SJSA1 (cell line): Measurements from ENCODE around the gene MAGI1. TPM values are rescaled to one million over a fixed set of nuclear protein-coding genes. Genes with fewer than 3 reads are reported as not detected.

Source experiments
- DNase-seq, 2 experiments: peaks; one replicate each; pipeline ENCODE4 v3.0.0-alpha.2; 2015 to 2020; ENCODE audit warnings: low spot score in 2 of 2, low read depth in 1 of 2
- H3K27ac ChIP-seq: fragments of 250-450 bp; sonication (Bioruptor Pico); 2 replicates; pipeline ENCODE4 v1.5.1; 2020; ENCODE audit warnings: mild to moderate bottlenecking, moderate library complexity
- H3K27me3 ChIP-seq: fragments of 250-450 bp; sonication (Bioruptor Pico); replicated peaks from 2 replicates; pipeline ENCODE4 v1.5.1; 2020; ENCODE audit warnings: mild to moderate bottlenecking, moderate library complexity
- H3K36me3 ChIP-seq: fragments of 250-450 bp; sonication (Bioruptor Pico); 2 replicates; pipeline ENCODE4 v1.5.1; 2020; ENCODE audit warnings: mild to moderate bottlenecking
- H3K4me1 ChIP-seq: fragments of 250-450 bp; sonication (Bioruptor Pico); replicated peaks from 2 replicates; pipeline ENCODE4 v1.6.1; 2021; ENCODE audit warnings: mild to moderate bottlenecking
- H3K4me3 ChIP-seq: fragments of 250-450 bp; sonication (Bioruptor Pico); 2 replicates; pipeline ENCODE4 v1.5.1; 2020; ENCODE audit warnings: mild to moderate bottlenecking
- H3K9me3 ChIP-seq: fragments of 250-450 bp; sonication (Bioruptor Pico); replicated peaks from 2 replicates; pipeline ENCODE4 v1.5.1; 2020; ENCODE audit warnings: mild to moderate bottlenecking
- total RNA-seq: library from RNA; depleted of rRNA; stranded (reverse); fragments of >200 nt; shearing (Covaris generic); gene quantifications from 2 replicates; pipeline ENCODE4 v1.2.3, GENCODE V29; 2014

MAGI1 gene
- total RNA-seq, 1 experiment from 2014 or later: 4.6 TPM

DNA sequence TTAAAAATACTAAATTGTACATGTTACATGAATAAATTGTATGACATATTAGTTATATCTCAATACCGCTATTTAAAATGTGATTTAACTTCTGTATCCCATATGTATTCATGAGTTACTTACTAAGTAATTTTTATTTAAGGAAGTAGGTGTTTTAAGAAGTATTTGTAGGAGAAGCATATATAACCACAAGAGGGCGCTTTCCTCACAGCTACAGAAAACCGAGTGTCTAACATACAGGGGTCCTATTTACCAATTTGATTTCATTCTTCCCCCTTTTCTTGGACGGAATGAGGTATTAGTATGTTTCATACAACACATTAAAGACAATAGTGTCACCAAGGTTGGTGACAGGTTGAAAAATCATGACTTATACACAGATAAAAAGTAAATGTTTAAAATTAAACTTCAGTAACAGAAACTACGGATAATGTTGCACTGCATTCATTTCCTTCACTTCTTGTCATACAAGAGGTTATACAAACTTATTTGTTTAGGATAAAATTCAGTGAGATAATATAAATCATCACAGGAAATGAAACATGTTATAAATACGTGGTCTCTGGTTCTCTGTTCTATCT, 253.6 kb downstream of the MAGI1 start:
- Histone ChIP-seq H3K4me3 (no peak overlapping the region), H3K36me3 (no peaks in the 10 kb centered on the region), H3K9me3 (no peaks in the 10 kb centered on the region), H3K27me3 (no peaks in the 10 kb centered on the region), H3K4me1 (peaks cover 12% of the 10 kb centered on the region), H3K27ac (no peak overlapping the region)
- DNase-seq: peak in 1 of 2 experiments; percentile 35

DNA sequence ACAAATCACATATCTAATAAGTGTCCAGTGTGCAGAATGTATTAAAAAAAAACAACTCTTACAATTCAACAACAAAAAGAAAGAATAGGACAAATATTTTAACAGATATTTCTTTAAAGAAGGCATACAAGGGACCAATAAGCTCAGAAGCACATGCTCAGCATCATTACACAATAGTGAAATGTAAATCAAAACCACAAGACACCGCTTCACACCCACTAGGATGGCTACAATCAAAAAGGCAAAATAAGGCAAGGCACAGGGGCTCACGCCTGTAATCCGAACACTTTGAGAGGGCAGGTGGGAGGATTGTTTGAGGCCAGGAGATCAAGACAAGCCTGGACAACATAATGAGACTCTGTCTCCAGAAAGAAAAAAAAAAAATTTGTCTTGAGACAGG, 255.6 kb downstream of the MAGI1 start:
- no peak overlapping the region for H3K4me3 ChIP-seq
- no peak for DNase-seq

DNA sequence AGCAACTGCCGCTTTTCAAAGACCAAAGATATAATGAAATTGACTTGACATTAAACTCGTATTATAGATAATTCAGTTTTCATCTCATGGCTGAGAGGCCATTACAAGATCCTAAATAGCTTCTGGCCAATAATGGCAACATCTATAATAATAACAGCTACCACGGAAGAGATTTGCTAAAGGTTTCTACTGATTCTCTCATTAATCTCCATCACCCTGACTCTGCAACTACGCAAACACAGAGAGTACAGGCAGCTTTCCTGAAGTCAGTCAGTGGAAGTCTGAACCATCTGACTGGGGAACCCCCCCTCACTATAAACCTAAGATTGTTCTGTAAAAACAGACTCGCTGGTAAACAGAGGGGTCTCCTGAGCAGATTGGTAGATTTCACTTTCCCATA, 257.1 kb downstream of the MAGI1 start:
- no peak for DNase-seq
- no peaks in the 10 kb centered on the region for H3K36me3 ChIP-seq
- H3K9me3 ChIP-seq: no peaks in the 10 kb centered on the region
- no peak overlapping the region for H3K4me3 ChIP-seq
- H3K4me1 ChIP-seq: peaks cover 12% of the 10 kb centered on the region
- H3K27me3 ChIP-seq: no peaks in the 10 kb centered on the region
- H3K27ac ChIP-seq: no peak overlapping the region

More for the DNA sequence above, 255.6 kb downstream of the MAGI1 start:
- H3K27me3 ChIP-seq: no peaks in the 10 kb centered on the region
- no peaks in the 10 kb centered on the region for H3K36me3 ChIP-seq
- no peak overlapping the region for H3K27ac ChIP-seq
- no peaks in the 10 kb centered on the region for H3K9me3 ChIP-seq
- H3K4me1 ChIP-seq: peaks cover 12% of the 10 kb centered on the region

DNA sequence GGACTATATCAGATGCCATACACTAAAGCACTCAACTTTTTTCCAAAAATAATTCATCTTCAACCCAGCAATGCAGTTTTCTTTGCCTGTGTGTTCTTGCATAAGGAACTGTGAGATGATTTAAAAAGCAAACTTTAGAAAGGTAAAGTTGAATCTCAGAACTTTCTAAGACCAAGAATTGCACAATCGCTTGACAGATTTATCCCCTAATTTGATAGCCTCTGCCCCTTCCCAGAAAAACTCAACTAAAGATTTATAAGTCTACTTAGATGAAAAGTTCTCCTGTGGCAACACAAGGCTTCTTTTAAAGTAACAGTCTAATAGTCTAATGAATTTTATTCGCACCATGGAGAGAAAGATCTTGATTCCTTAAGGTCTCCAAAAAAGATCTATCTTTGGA, 259.3 kb downstream of the MAGI1 start:
- Histone ChIP-seq H3K4me3 (no peak overlapping the region), H3K27me3 (no peaks in the 10 kb centered on the region), H3K9me3 (no peaks in the 10 kb centered on the region), H3K4me1 (peaks cover 7% of the 10 kb centered on the region), H3K27ac (no peak overlapping the region), H3K36me3 (no peaks in the 10 kb centered on the region)
- DNase-seq: no peak

DNA sequence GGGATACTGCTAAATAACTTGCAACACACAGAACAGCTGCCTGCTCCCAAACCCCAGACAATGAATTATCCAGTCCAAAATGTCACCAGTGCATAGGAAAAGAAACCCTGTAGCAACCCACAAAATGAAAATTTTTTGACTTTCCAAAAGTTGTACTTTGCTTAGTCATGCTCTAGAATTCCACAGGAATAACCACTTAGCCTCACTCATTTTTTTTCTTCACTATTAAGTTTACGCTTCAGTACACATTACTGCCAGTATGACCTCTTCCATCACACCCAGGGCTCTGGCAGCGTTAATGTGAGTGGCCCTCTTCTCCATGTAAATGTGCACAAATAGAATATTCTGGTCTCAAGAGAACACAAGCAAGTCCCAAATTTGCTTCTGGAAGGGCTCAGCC, 259.8 kb downstream of the MAGI1 start:
- no peaks in the 10 kb centered on the region for H3K27me3 ChIP-seq
- no peaks in the 10 kb centered on the region for H3K36me3 ChIP-seq
- H3K9me3 ChIP-seq: no peaks in the 10 kb centered on the region
- DNase-seq: no peak
- no peak overlapping the region for H3K27ac ChIP-seq
- H3K4me3 ChIP-seq: no peak overlapping the region
- peaks cover 3% of the 10 kb centered on the region for H3K4me1 ChIP-seq

DNA sequence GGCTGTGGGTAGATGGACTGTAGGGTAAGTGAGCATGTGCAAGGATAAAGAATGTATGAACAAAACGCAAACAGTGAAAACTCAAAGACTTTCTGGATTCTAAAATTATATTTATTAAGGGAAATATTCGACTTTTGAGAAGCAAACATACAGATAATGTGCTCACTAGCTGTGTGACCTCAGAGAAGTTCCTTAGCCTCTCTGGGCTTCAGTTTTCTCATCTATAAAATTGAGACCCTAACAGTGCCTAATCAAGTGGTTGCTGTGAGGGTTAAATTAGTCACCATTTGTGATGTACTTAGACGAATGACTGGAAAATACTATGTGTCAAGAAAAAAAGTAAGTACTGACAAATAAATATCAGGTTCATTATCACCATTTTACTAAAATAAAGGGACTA, 261.7 kb downstream of the MAGI1 start:
- H3K9me3 ChIP-seq: no peaks in the 10 kb centered on the region
- H3K4me3 ChIP-seq: no peak overlapping the region
- H3K27me3 ChIP-seq: no peaks in the 10 kb centered on the region
- no peak for DNase-seq
- H3K4me1 ChIP-seq: no peaks in the 10 kb centered on the region
- no peaks in the 10 kb centered on the region for H3K36me3 ChIP-seq
- no peak overlapping the region for H3K27ac ChIP-seq

DNA sequence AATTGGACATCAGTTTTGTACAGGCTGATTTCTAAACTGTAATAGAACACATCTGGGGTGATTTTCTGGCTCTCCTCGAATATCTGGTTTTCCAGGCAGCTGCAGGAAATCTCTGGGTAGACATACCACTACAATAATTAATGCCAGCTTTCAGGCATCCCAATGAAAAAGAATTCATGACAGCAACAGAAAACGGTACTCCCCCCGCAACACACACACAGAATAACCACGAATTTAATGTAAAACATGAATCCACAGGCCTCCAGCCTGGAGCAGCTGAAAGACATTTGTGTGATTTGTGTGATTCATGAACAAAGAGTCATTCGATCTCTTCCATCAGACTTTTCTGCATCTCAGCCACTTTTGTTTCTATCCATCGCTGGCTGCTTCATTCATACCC, 262.2 kb downstream of the MAGI1 start:
- Histone ChIP-seq H3K4me1 (no peaks in the 10 kb centered on the region), H3K27me3 (no peaks in the 10 kb centered on the region), H3K36me3 (no peaks in the 10 kb centered on the region), H3K9me3 (no peaks in the 10 kb centered on the region), H3K27ac (no peak overlapping the region), H3K4me3 (no peak overlapping the region)
- no peak for DNase-seq

DNA sequence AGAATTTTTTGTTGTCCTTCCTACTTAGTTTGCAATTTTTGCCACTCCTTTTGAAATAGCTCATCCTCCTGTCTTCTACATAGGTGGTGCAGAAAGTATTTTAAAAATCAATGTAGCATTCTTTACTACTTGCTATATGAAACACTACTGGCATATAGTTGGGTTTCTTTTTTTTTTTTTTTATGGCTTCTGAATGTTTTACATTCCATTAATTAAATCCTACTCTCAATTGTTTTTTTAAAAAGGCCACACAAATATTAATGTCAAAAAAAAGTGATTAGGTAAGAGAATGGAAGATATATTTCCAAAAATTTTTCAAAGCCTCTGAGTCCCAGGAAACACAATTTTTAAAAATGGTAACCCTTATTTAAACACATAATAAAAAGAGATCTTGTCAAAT, 262.6 kb downstream of the MAGI1 start:
- no peaks in the 10 kb centered on the region for H3K27me3 ChIP-seq
- H3K4me1 ChIP-seq: no peaks in the 10 kb centered on the region
- DNase-seq: no peak
- H3K36me3 ChIP-seq: no peaks in the 10 kb centered on the region
- no peak overlapping the region for H3K27ac ChIP-seq
- H3K9me3 ChIP-seq: no peaks in the 10 kb centered on the region
- no peak overlapping the region for H3K4me3 ChIP-seq

DNA sequence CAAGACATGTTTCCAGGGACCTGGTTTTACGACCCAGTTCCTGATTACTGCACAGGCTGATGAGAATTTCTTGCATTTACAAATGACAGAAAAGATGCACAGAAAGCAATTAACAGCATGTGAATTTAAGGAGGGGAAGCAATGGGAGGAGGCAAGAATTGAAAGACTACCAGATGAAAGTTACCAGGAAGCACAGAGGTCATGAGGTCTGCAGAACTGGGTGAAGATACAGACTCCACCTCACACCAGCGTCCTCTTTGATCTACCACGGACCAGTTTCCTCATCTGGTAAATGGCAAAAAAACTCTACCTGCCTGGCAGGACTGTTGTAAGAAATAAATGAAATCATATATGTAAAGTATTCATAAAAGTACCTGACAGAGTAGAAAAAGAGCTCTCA, 266.0 kb downstream of the MAGI1 start:
- H3K9me3 ChIP-seq: no peaks in the 10 kb centered on the region
- no peak overlapping the region for H3K27ac ChIP-seq
- H3K36me3 ChIP-seq: no peaks in the 10 kb centered on the region
- H3K27me3 ChIP-seq: no peaks in the 10 kb centered on the region
- no peaks in the 10 kb centered on the region for H3K4me1 ChIP-seq
- no peak for DNase-seq
- H3K4me3 ChIP-seq: no peak overlapping the region

DNA sequence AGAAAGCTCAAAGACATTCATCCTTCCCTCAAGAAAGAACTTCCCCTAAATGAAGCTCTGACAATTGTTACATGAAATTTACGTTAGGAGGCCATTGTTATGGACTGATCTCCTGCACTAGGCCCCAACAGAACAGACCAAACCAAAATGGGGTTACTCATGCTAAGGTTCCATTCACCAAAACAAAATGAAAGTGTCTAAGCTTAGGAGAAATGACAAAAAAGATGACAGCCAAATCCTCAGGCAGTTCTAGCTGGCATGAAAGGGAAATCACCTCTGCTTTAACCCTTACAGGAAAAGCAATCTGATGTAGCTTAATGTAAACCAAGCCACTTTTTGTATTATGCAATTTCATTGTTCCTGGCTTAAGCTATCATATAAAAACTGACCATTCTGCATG, 271.2 kb downstream of the MAGI1 start:
- Histone ChIP-seq H3K27me3 (no peaks in the 10 kb centered on the region), H3K4me1 (no peaks in the 10 kb centered on the region), H3K9me3 (no peaks in the 10 kb centered on the region), H3K27ac (no peak overlapping the region), H3K4me3 (no peak overlapping the region), H3K36me3 (no peaks in the 10 kb centered on the region)
- no peak for DNase-seq

DNA sequence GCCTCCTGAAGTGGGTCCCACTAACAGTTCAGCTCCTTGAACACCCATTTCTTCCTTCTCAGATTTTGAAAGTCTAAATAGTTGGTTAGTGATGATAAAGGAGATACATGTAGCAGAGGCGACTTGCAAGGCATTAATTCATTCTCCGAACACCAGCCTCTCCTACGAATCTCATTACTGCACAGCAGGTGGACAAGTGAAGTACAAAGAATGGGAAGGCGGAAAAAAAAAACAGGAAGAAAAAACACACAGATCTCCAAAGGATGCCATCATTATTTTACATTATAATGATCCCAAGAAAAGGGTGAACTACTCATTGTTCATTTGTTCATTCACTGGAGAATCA, 276.5 kb downstream of the MAGI1 start:
- Histone ChIP-seq H3K36me3 (no peaks in the 10 kb centered on the region), H3K4me1 (no peaks in the 10 kb centered on the region), H3K27ac (no peak overlapping the region), H3K9me3 (no peaks in the 10 kb centered on the region), H3K27me3 (no peaks in the 10 kb centered on the region), H3K4me3 (no peak overlapping the region)
- no peak for DNase-seq

DNA sequence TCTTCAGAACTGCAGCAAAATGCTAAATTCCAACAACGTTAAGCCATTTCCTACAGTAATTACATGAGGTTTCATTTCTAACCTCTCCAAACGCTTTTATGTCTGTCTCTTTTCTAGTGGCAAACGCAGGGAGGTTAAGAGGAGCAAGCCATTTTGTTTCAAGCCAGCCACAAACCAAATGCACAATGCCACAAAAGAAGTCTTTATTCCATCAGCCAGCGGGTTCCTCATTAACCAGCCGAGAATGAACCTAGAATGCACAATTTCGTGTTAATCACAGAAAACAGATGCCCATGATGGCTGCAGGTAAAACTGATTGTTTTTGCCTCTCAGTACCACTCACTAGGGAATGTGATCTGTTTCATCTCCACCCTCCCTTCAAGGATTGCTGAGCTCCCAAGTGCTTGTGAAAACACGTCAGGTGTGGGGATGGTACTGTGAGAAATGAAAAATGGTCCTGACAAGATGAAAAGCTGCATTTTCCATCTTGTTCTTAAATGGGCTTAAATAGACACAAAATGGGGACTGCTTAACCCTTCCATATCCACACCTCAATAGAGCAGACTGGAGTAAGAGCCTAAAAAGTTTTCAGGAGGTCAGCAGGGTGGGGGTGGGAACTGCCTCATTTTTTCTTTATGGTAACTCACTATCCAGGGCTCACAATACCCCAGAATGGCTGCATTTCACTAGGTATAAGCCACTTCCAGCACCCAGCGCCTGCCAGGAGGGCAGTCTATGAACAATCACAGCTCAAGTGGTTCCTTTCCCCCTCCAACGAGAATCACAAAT, 277.1 kb downstream of the MAGI1 start:
- no peaks in the 10 kb centered on the region for H3K4me1 ChIP-seq
- no peak overlapping the region for H3K4me3 ChIP-seq
- no peak overlapping the region for H3K27ac ChIP-seq
- H3K36me3 ChIP-seq: no peaks in the 10 kb centered on the region
- DNase-seq: no peak
- no peaks in the 10 kb centered on the region for H3K27me3 ChIP-seq
- no peaks in the 10 kb centered on the region for H3K9me3 ChIP-seq

DNA sequence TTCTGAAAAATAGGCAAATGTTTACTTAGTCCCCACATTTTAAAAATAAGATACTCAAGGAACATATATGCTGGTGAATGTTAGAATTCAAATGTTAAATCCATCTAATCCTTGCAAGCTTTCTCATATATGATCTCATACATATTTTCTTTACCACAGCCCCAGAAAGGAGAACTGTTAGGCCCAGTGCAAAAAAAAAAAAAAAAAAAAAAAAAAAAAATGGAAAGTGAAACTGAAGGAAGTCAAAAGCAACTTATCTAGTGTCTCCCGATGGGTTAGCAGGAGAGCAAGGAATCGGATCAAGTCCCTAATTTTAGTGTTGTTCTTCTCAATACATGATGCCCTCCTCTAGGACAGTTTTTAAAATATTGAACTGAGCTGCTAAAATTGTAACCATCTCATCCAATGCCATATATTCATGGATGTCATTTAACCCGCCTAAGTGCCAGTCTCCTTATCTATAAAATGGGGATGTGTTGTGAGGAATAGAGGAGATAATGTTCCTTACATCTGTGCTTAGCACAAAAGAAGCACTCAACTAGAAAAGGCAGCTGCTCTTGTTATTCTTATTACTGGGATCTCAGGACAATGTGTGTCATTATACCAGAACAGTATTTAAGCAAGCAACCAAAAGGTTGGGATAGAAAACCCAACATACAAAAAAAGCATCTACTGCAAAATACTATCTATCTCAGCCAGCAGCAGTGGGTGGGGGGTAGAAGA, 279.7 kb downstream of the MAGI1 start:
- Histone ChIP-seq H3K27me3 (no peaks in the 10 kb centered on the region), H3K4me1 (no peaks in the 10 kb centered on the region), H3K4me3 (no peak overlapping the region), H3K9me3 (no peaks in the 10 kb centered on the region), H3K36me3 (no peaks in the 10 kb centered on the region), H3K27ac (no peak overlapping the region)
- DNase-seq: no peak

DNA sequence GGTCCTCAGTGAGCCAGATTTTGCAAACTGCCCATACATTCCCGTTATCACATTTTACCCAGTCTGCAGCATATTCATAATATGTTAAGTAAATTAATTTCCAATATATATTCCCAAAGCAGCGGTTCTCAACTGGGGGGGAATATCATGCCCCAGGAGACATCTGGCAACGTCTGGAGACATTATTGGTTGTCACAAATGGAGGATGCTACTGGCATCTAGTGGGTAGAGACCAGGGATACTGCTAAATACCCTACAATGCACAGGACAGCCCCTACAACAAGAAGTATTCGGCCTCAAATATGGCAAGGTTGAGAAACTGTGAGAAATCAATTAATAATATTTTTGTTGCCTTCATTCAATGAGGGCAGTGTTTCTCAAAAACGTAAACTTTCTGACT, 280.3 kb downstream of the MAGI1 start:
- Histone ChIP-seq H3K4me3 (no peak overlapping the region), H3K4me1 (no peaks in the 10 kb centered on the region), H3K36me3 (no peaks in the 10 kb centered on the region), H3K9me3 (no peaks in the 10 kb centered on the region), H3K27me3 (no peaks in the 10 kb centered on the region), H3K27ac (no peak overlapping the region)
- no peak for DNase-seq
